ENCODE results near the gene HSD3B7. TPM values are rescaled to one million over a fixed set of nuclear protein-coding genes. Genes with fewer than 3 reads are reported as not detected.
"Not testable (repeated sequence)": the region's sequence is repeated elsewhere in the genome, so short reads cannot be mapped to it uniquely, and the experiment has no call there.

HSD3B7 gene
- total and polyA plus RNA-seq, 2 of the 8 experiments (the other 6 are each of a cell fraction or from before 2014, with no cell fraction given): 2.9 to 6.6 TPM

- not testable (repeated sequence) for FAIRE-seq; H3K4me2 ChIP-seq (ENCODE audit: insufficient read depth in 1 of 2, low read depth in 2 of 2, low read length in 2 of 2); H3K4ac ChIP-seq (replicated peaks; ENCODE audit: insufficient read length, low read depth, low read length); H2BK15ac ChIP-seq (ENCODE audit: low read length); H3K79me2 ChIP-seq (ENCODE audit: control insufficient read depth in 1 of 2, insufficient read depth in 2 of 2, low read length in 2 of 2); H2AFZ ChIP-seq (ENCODE audit: low read length); H3K18ac ChIP-seq (ENCODE audit: extremely low read depth, low read length); H4K5ac ChIP-seq (ENCODE audit: insufficient read length, low read depth, low read length); H4K8ac ChIP-seq (ENCODE audit: extremely low read depth, insufficient read depth, low read length); H2BK5ac ChIP-seq (ENCODE audit: low read depth, low read length); H2BK12ac ChIP-seq (ENCODE audit: low read depth, low read length); H3K9ac ChIP-seq (replicated peaks in 1 of 4; ENCODE audit: extremely low read depth in 1 of 4, low read depth in 3 of 4, low read length in 3 of 4); H3K27me3 ChIP-seq (replicated peaks in 1 of 4; ENCODE audit: control insufficient read depth in 3 of 4, extremely low read depth in 1 of 4, insufficient read depth in 3 of 4, low read length in 3 of 4); H3K27ac ChIP-seq (ENCODE audit: low read depth, low read length); H3K4me3 ChIP-seq (ENCODE audit: extremely low read depth in 1 of 4, insufficient read depth in 2 of 4, low read depth in 3 of 4, low read length in 4 of 4); DNase-seq (ENCODE audit: low read depth in 1 of 2, low spot score in 2 of 2); H3K23me2 ChIP-seq (ENCODE audit: low read depth, low read length); H4K20me1 ChIP-seq (replicated peaks in 1 of 2; ENCODE audit: control insufficient read depth in 1 of 2, insufficient read depth in 2 of 2, low read length in 2 of 2); H2AK5ac ChIP-seq (ENCODE audit: low read depth, low read length); H3K9me3 ChIP-seq (ENCODE audit: insufficient read depth in 2 of 2, low read depth in 1 of 2, low read length in 1 of 2); H3K36me3 ChIP-seq (ENCODE audit: control insufficient read depth in 2 of 4, insufficient read depth in 4 of 4, low read length in 3 of 4); H3K79me1 ChIP-seq (ENCODE audit: low read depth, low read length); H4K91ac ChIP-seq (replicated peaks; ENCODE audit: insufficient read length, low read length); H2BK120ac ChIP-seq (replicated peaks; ENCODE audit: low read depth, low read length); H3K56ac ChIP-seq (replicated peaks; ENCODE audit: insufficient read length, low read depth, low read length); H3K23ac ChIP-seq (ENCODE audit: insufficient read length); H2BK20ac ChIP-seq (ENCODE audit: low read length); H3K14ac ChIP-seq (ENCODE audit: insufficient read length)
- ChIA-PET CTCF (ENCODE audit: partially characterized antibody) (interaction anchor here (0.8 to 3.2 kb wide), 3 partner anchors 26 to 60 kb away, joined by 3 to 16 read pairs (median 3); partner anchors contain the start of gene HSD3B7), POLR2A (ENCODE audit: partially characterized antibody) (interaction anchor here (1.3 kb wide), 1 partner anchor 59 kb away, joined by 3 read pairs; no protein-coding TSS in a partner anchor)
- H3K4me1 ChIP-seq (replicated peaks in 1 of 4; ENCODE audit: control insufficient read depth in 3 of 4, insufficient read depth in 4 of 4, low read length in 3 of 4): peaks cover 0 to 13% (median 6%) of the 10 kb centered on the region in 4 experiments; a peak in 5 of 7 replicates
These were observed 28.3 kb downstream of the HSD3B7 start for GRCh38 chr16:31013292-31013691.

Data from H1 (cell line).